Body of pancreas (tissue), 4 donors: ENCODE measurements around the gene GULP1. TPM values are rescaled to one million over a fixed set of nuclear protein-coding genes. Genes with fewer than 3 reads are reported as not detected.

Source experiments
- ATAC-seq: fragments of 150-250 bp; one replicate; pipeline ENCODE4 v1.9.1; 2016
- DNase-seq, 4 donors: peaks; one replicate each; pipeline ENCODE4 v3.0.0-alpha.2; 2019
- H3K27ac ChIP-seq, 4 donors: fragments of 200-600 bp; sonication (generic); 1 replicate in 3 of 4; 2 replicates in 1 of 4; pipeline versions ENCODE4 v1.5.1 to v1.6.1; 2016 to 2019; ENCODE audit warnings: mild to moderate bottlenecking in 1 of 4, mixed read lengths in 1 of 4, moderate library complexity in 1 of 4
- H3K27me3 ChIP-seq, 2 donors: fragments of 200-600 bp; sonication (generic); one replicate each; pipeline ENCODE4 v1.6.0; 2016; ENCODE audit warnings: mild to moderate bottlenecking in 1 of 2
- H3K36me3 ChIP-seq, 2 donors: fragments of 200-600 bp; sonication (generic); replicated peaks in 1 of 2; 2 replicates each; pipeline ENCODE4 v1.5.1; 2016; ENCODE audit warnings: low read depth in 2 of 2; ENCODE audit not compliant: insufficient read depth in 1 of 2
- H3K4me1 ChIP-seq: fragments of 200-600 bp; sonication (generic); one replicate; pipeline ENCODE4 v1.6.0; 2016
- H3K4me3 ChIP-seq, 2 donors: fragments of 200-600 bp; sonication (generic); 1 replicate in 1 of 2; 2 replicates in 1 of 2; pipeline ENCODE4 v1.5.1; 2016 to 2019
- H3K9me3 ChIP-seq, 3 donors: fragments of 200-600 bp; sonication (generic); 1 replicate in 2 of 3; 2 replicates in 1 of 3; pipeline ENCODE4 v1.5.1; 2016
- CTCF ChIP-seq, 7 experiments: fragments of 450-650 bp in 4 of 7; fragments of 200-600 bp in 3 of 7; sonication (generic) in 3 of 7; IDR thresholded peaks; one replicate each; pipeline ENCODE4 v1.5.1; 2016 to 2019; ENCODE audit warnings: antibody characterized with exemption in 7 of 7
- POLR2A ChIP-seq, 3 donors: fragments of 450-650 bp; IDR thresholded peaks; one replicate each; pipeline ENCODE4 v1.6.1; 2016; ENCODE audit warnings: antibody characterized with exemption in 3 of 3, mild to moderate bottlenecking in 2 of 3
- WGBS, 2 donors: methylation state at CpG; one replicate each; pipeline ENCODE4 v1.1.5; 2017; 5-methylcytosine and 5-hydroxymethylcytosine counted together
- intact Hi-C: fragments of 100-400 bp; cut with DNase I; formaldehyde crosslinking; loops from one replicate; pipeline ENCODE4 v1.15.1; 2023
- total RNA-seq, 2 donors: library from RNA; depleted of rRNA; stranded (reverse); fragments of >200 nt; gene quantifications; one replicate each; pipeline ENCODE4 v1.1.0, GENCODE V29; 2016

The GULP1 gene
- total RNA-seq, 2 donors from 2014 or later, result 24.7 to 50.3 TPM

GRCh38 chr2:188474316-188474715, 182.6 kb downstream of the GULP1 start:
- no peaks in the 10 kb centered on the region for H3K9me3 ChIP-seq
- no peak overlapping the region for H3K27ac ChIP-seq
- H3K36me3 ChIP-seq, result no peaks in the 10 kb centered on the region
- H3K4me1 ChIP-seq, result peaks cover 16% of the 10 kb centered on the region
- 95 to 100% methylated on average over 2 of the region's 2 CpGs for WGBS, 2 donors
- TF ChIP-seq POLR2A (IDR thresholded peaks at IDR 0.05), result no peak
- no peak for TF ChIP-seq CTCF (IDR thresholded peaks at IDR 0.05)
- no peak overlapping the region for H3K4me3 ChIP-seq
- ATAC-seq (no peak), DNase-seq (no peak)
- no peaks in the 10 kb centered on the region for H3K27me3 ChIP-seq
- intact Hi-C loops, result no loop called here

- H3K27me3 ChIP-seq, result no peaks in the 10 kb centered on the region
- ATAC-seq, result peak; percentile 52
- intact Hi-C loops, result no loop called here
Observed at GRCh38 chr2:188475945-188476344, 184.3 kb downstream of the GULP1 start.

GRCh38 chr2:188477564-188478103, 186.0 kb downstream of the GULP1 start:
- TF ChIP-seq CTCF (IDR thresholded peaks at IDR 0.05), result no peak
- TF ChIP-seq POLR2A (IDR thresholded peaks at IDR 0.05), result no peak
- Histone ChIP-seq H3K27me3 (no peaks in the 10 kb centered on the region), H3K9me3 (no peaks in the 10 kb centered on the region), H3K4me3 (no peak overlapping the region), H3K36me3 (no peaks in the 10 kb centered on the region), H3K27ac (peak overlapping the region in 1 of 4 donors; percentile 3), H3K4me1 (peaks cover 16% of the 10 kb centered on the region)
- peak; percentile 48 for ATAC-seq
- WGBS, 2 donors, result 20 to 22% methylated on average over 5 of the region's 5 CpGs
- no peak for DNase-seq
- intact Hi-C loops, result no loop called here

More at GRCh38 chr2:188475945-188476344, 184.3 kb downstream of the GULP1 start:
- Histone ChIP-seq H3K9me3 (no peaks in the 10 kb centered on the region), H3K36me3 (no peaks in the 10 kb centered on the region), H3K4me3 (no peak overlapping the region), H3K27ac (no peak overlapping the region), H3K4me1 (peaks cover 16% of the 10 kb centered on the region)
- no peak for DNase-seq
- WGBS, 2 donors, result 23 to 25% methylated on average over 4 of the region's 4 CpGs
- TF ChIP-seq POLR2A (IDR thresholded peaks at IDR 0.05) (no peak), CTCF (IDR thresholded peaks at IDR 0.05) (no peak)

- Histone ChIP-seq H3K27me3 (no peaks in the 10 kb centered on the region), H3K4me1 (peaks cover 16% of the 10 kb centered on the region), H3K9me3 (no peaks in the 10 kb centered on the region), H3K4me3 (no peak overlapping the region), H3K36me3 (no peaks in the 10 kb centered on the region), H3K27ac (no peak overlapping the region)
- WGBS, 2 donors, result 13 to 32% methylated on average over 1 of the region's 1 CpG
- intact Hi-C loops, result no loop called here
- TF ChIP-seq POLR2A (IDR thresholded peaks at IDR 0.05), result no peak
- no peak for TF ChIP-seq CTCF (IDR thresholded peaks at IDR 0.05)
- DNase-seq (no peak), ATAC-seq (no peak)
Observed at GRCh38 chr2:188478724-188479123, 187.1 kb downstream of the GULP1 start.

GRCh38 chr2:188481474-188481873, 189.8 kb downstream of the GULP1 start:
- Histone ChIP-seq H3K4me3 (no peak overlapping the region), H3K4me1 (peaks cover 8% of the 10 kb centered on the region), H3K27ac (no peak overlapping the region), H3K27me3 (no peaks in the 10 kb centered on the region), H3K9me3 (no peaks in the 10 kb centered on the region), H3K36me3 (no peaks in the 10 kb centered on the region)
- intact Hi-C loops, result no loop called here
- WGBS, 2 donors, result 84 to 90% methylated on average over 2 of the region's 2 CpGs
- ATAC-seq, result no peak
- DNase-seq, result no peak
- no peak for TF ChIP-seq POLR2A (IDR thresholded peaks at IDR 0.05)
